Hematopoietic multipotent progenitor cell treated with erythropoietin and hydrocortisone succinate and interleukin-3 and kit ligand, for 17 days (in vitro differentiated cells): Measurements from ENCODE around the gene FAM180B.

Source experiments
- DNase-seq: peaks from one replicate; pipeline ENCODE4 v3.0.0-alpha.2; 2015; ENCODE audit warnings: low spot score

The FAM180B gene

GRCh38 chr11:47569646-47570045 is 16.8 kb upstream of the FAM180B start:
- no peak for DNase-seq

- DNase-seq = no peak
Observed at GRCh38 chr11:47570651-47571356, 15.7 kb upstream of the FAM180B start.

DNA sequence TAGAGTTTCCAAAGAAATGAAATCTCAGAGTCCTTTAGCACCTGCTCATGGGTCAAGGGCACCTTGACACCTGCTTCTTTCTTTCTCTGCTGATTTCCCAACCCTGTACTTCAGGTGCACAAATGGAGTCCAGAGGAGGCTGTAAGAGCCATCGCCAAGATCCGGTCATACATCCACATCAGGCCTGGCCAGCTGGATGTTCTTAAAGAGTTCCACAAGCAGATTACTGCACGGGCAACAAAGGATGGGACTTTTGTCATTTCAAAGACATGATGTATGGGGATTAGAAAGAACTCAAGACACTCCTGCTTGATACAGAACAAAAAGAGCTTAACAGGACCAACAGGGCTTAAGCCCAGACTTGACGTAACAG is 15.1 kb upstream of the FAM180B start:
- no peak for DNase-seq

GRCh38 chr11:47571895-47572294 is 14.6 kb upstream of the FAM180B start:
- no peak for DNase-seq

DNA sequence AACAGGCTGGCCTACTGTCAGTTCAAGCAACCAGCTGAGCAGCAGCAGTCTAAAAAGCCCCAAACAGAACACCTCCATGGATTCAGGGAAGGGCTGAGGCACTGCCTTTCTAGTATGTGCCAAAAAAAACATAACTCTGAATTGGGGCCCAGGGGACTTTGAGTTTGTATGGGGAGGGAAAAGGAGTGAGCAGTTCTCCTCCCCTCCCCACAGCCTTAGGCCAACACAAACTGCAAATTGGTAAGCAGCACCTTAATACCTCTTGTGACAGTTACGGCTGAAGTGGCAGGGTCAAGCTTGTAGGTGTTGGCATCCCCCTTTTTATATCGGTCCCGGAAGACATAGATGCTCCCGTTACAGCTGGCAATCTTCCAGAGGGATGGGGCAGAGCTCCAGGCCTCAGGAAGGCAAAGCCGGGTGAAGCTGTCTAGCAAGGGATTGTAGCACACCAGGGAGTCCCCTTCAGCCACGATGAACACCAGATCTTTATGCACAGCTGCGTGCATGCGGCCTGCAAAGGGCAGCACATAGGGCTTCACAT is 13.7 kb upstream of the FAM180B start:
- no peak for DNase-seq

GRCh38 chr11:47573321-47573720 is 13.2 kb upstream of the FAM180B start:
- no peak for DNase-seq

- no peak for DNase-seq
Observed at GRCh38 chr11:47577460-47578041, 8.9 kb upstream of the FAM180B start.

DNA sequence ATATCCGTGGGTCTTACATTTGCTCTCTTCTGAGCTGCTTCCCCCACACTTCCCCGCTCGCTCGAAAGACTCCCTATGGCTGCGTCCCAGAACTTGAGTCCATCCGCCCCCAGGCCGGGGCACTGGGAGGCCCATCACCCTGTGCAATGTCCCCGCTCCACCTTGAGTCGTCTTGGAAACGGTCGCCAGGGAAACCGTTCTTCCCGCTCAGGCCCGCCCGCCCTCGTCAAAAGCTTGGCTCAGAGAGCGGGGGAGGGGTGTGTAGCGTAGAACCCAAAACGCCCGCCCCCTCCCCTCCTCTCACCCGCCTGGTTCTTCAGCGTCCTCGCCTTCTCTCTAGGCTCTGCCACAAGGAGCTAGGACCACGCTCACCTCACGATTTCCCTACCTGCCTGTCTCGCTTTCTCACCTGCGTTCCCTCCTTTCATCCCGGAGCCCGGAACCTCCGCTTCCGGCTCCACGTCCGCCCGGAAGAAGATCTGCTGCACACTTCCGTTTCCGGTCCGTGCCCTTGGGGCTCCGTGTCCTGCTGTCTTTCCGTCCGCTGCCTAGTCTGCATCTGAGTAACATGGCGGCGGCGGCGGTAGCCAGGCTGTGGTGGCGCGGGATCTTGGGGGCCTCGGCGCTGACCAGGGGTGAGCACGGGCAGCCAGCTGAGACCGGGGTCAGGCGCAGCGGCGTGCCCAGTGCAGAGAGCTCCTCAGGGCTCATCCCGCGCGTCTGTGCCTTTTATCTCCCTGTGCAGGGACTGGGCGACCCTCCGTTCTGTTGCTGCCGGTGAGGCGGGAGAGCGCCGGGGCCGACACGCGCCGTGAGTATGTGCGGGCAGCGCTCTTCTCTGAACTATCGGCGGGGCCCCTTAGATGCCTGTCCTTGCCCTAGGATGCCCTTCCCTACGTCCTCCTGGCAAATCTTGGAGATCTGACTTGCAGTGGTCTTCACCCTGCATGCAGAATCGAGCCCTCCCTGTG is 7.7 kb upstream of the FAM180B start, which contains the start of the genes KBTBD4 and NDUFS3:
KBTBD4 (minus strand) TSS at position 447 of the 971 bp plus-strand sequence; CDS start at position 428, 19 bp downstream.
NDUFS3 (plus strand) TSS at position 551 of the 971 bp plus-strand sequence; CDS start at position 569, 18 bp downstream.
- peak; percentile 95 for DNase-seq

GRCh38 chr11:47583844-47584243 is 2.6 kb upstream of the FAM180B start:
- no peak for DNase-seq

- DNase-seq = no peak
Observed at GRCh38 chr11:47587039-47587716, 700 bp downstream of the FAM180B start.

GRCh38 chr11:47587723-47588326 is 1.3 kb downstream of the FAM180B start:
- no peak for DNase-seq

GRCh38 chr11:47589118-47589517 is 2.6 kb downstream of the FAM180B start:
- DNase-seq = no peak

- DNase-seq = no peak
Observed at GRCh38 chr11:47589584-47589976, 3.1 kb downstream of the FAM180B start.

- no peak for DNase-seq
Observed at GRCh38 chr11:47589977-47590861, 3.7 kb downstream of the FAM180B start.

DNA sequence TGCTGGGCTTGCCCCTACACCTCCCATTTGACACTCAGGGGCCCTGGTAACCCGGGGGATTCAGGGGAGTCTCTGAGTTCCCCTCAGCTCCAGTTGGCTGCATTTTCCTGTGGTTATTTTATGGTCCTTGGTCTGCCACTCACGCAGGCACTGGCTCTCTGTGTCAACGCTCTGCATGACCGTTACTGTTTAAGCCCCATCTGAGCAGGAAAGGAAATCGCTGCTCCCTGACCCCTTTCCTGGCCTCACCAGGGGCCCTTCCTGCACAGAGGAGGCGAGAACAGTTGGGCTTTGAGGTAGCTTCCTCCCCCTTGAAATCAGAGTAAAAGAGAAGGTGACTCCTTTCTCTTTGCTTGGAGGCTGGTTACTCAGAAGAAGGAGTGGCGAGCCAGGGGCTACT is 5.3 kb downstream of the FAM180B start:
- DNase-seq = no peak

DNA sequence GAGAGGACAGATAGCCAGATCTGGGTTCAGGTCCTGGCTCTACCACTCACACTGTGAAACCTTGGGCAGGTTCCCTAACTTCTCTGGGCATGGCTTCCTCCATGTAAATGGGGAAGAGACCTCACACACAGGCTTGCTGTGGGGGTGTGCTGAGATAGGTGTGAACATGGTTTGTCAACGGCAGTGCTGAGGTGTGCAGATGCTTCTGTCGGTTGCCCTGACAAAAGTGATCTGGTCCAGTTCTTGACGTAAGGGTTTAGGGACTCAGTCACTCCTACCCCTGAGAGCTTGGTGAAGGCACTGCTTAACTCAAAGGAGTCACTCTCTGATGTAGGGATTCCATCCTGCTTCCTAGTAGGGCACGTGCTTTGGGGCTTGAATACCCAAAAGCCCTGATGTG is 5.8 kb downstream of the FAM180B start:
- no peak for DNase-seq

GRCh38 chr11:47592970-47593369 is 6.5 kb downstream of the FAM180B start:
- DNase-seq = no peak

GRCh38 chr11:47593492-47593933 is 7.0 kb downstream of the FAM180B start:
- no peak for DNase-seq

- DNase-seq = no peak
Observed at GRCh38 chr11:47593934-47594855, 7.7 kb downstream of the FAM180B start, which contains the start of gene C1QTNF4. C1QTNF4 (minus strand) TSS chr11:47594411; CDS start chr11:47590810, 3,601 bp downstream.
